ENCODE data around the gene CAPN9.
"Not testable (repeated sequence)": the region's sequence is repeated elsewhere in the genome, so short reads cannot be mapped to it uniquely, and the experiment has no call there.

Gene CAPN9

GRCh38 chr1:230709619-230710542 lies 37.3 kb upstream of the CAPN9 start:
- no peak for DNase-seq (ENCODE audit: low read depth in 2 of 2)

GRCh38 chr1:230710543-230710904 lies 36.7 kb upstream of the CAPN9 start:
- no peak for DNase-seq (ENCODE audit: low read depth in 2 of 2)

GRCh38 chr1:230711245-230711644 lies 35.9 kb upstream of the CAPN9 start:
- no peak for DNase-seq (ENCODE audit: low read depth in 2 of 2)

- DNase-seq (ENCODE audit: low read depth in 2 of 2) = no peak
Observed at GRCh38 chr1:230712470-230712942, 34.7 kb upstream of the CAPN9 start.

GRCh38 chr1:230713138-230713537 lies 34.0 kb upstream of the CAPN9 start:
- DNase-seq (ENCODE audit: low read depth in 2 of 2) = no peak

GRCh38 chr1:230713547-230713914 lies 33.7 kb upstream of the CAPN9 start:
- DNase-seq (ENCODE audit: low read depth in 2 of 2) = no peak

- no peak for DNase-seq (ENCODE audit: low read depth in 2 of 2)
Observed at GRCh38 chr1:230713915-230714764, 33.0 kb upstream of the CAPN9 start, which contains the start of gene AGT. AGT (minus strand) TSS chr1:230714122; CDS start chr1:230710823, 3,299 bp downstream.

GRCh38 chr1:230715510-230715909 lies 31.7 kb upstream of the CAPN9 start:
- DNase-seq (ENCODE audit: low read depth in 2 of 2) = no peak

- DNase-seq (ENCODE audit: low read depth in 2 of 2) = not testable (repeated sequence)
Observed at GRCh38 chr1:230716453-230716852, 30.7 kb upstream of the CAPN9 start.

- no peak for DNase-seq (ENCODE audit: low read depth in 2 of 2)
Observed at GRCh38 chr1:230717251-230717650, 29.9 kb upstream of the CAPN9 start.

GRCh38 chr1:230721849-230722522 lies 25.2 kb upstream of the CAPN9 start:
- DNase-seq (ENCODE audit: low read depth in 2 of 2) = not testable (repeated sequence)

- DNase-seq (ENCODE audit: low read depth in 2 of 2) = no peak
Observed at GRCh38 chr1:230725256-230726012, 21.8 kb upstream of the CAPN9 start.

- DNase-seq (ENCODE audit: low read depth in 2 of 2) = no peak
Observed at GRCh38 chr1:230728710-230729392, 18.3 kb upstream of the CAPN9 start.

GRCh38 chr1:230730977-230731376 lies 16.2 kb upstream of the CAPN9 start:
- DNase-seq (ENCODE audit: low read depth in 2 of 2) = no peak

GRCh38 chr1:230735447-230735846 lies 11.7 kb upstream of the CAPN9 start:
- DNase-seq (ENCODE audit: low read depth in 2 of 2) = no peak

GRCh38 chr1:230737622-230738262 lies 9.4 kb upstream of the CAPN9 start:
- no peak for DNase-seq (ENCODE audit: low read depth in 2 of 2)

GRCh38 chr1:230739564-230740290 lies 7.5 kb upstream of the CAPN9 start:
- no peak for DNase-seq (ENCODE audit: low read depth in 2 of 2)

GRCh38 chr1:230743899-230744298 lies 3.3 kb upstream of the CAPN9 start:
- no peak for DNase-seq (ENCODE audit: low read depth in 2 of 2)

GRCh38 chr1:230744382-230744781 lies 2.8 kb upstream of the CAPN9 start:
- no peak for DNase-seq (ENCODE audit: low read depth in 2 of 2)

Measured in stimulated activated CD8-positive, alpha-beta memory T cell treated with anti-CD3 and anti-CD28 coated beads, Interleukin-2, amount 100 ng/mL, for 48 hours (primary cell).